OCI-LY3 (cell line): ENCODE data around the gene DHRS13.

Source experiments
- EZH2phosphoT487 ChIP-seq: fragments of 200-600 bp; shearing (Covaris generic); IDR thresholded peaks from 2 replicates; pipeline ENCODE4 v1.6.1; 2018; ENCODE audit warnings: antibody characterized with exemption, mixed run types, low read depth
- TF ChIP-seq, protein P1 (sequence below): fragments of 200-600, 300-600 bp; sonication (generic); IDR thresholded peaks from 2 replicates; pipeline ENCODE4 v1.5.1; 2014; ENCODE audit warnings: antibody characterized with exemption, low read length, low read depth

- TF ChIP-seq, protein P1, sequence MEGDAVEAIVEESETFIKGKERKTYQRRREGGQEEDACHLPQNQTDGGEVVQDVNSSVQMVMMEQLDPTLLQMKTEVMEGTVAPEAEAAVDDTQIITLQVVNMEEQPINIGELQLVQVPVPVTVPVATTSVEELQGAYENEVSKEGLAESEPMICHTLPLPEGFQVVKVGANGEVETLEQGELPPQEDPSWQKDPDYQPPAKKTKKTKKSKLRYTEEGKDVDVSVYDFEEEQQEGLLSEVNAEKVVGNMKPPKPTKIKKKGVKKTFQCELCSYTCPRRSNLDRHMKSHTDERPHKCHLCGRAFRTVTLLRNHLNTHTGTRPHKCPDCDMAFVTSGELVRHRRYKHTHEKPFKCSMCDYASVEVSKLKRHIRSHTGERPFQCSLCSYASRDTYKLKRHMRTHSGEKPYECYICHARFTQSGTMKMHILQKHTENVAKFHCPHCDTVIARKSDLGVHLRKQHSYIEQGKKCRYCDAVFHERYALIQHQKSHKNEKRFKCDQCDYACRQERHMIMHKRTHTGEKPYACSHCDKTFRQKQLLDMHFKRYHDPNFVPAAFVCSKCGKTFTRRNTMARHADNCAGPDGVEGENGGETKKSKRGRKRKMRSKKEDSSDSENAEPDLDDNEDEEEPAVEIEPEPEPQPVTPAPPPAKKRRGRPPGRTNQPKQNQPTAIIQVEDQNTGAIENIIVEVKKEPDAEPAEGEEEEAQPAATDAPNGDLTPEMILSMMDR = no peak
- no peak for TF ChIP-seq EZH2phosphoT487
These were observed 25.2 kb upstream of the DHRS13 start for GRCh38 chr17:28928061-28928460.
